Activated CD8-positive, alpha-beta memory T cell treated with anti-CD3 and anti-CD28 coated beads for 36 hours (primary cell): ENCODE results near the gene MTA1. TPM values are rescaled to one million over a fixed set of nuclear protein-coding genes. Genes with fewer than 3 reads are reported as not detected.

Source experiments
- CTCF ChIA-PET: fragments of 350-600 bp; sonication (Branson Sonifier 250); formaldehyde crosslinking; loops from one replicate; lab custom pipeline; 2021; ENCODE audit warnings: antibody characterized with exemption; lab: Charles Lee
- POLR2A ChIA-PET: fragments of 350-600 bp; sonication (Branson Sonifier 250); formaldehyde crosslinking; loops from one replicate; lab custom pipeline; 2021; ENCODE audit warnings: antibody characterized with exemption; lab: Charles Lee
- total RNA-seq, 2 experiments: library from RNA; stranded (reverse); gene quantifications; one replicate each; pipeline ENCODE4 v1.2.3, GENCODE V29; 2021

The MTA1 gene
- total RNA-seq, 2 experiments from 2014 or later: 147 to 156 TPM

DNA sequence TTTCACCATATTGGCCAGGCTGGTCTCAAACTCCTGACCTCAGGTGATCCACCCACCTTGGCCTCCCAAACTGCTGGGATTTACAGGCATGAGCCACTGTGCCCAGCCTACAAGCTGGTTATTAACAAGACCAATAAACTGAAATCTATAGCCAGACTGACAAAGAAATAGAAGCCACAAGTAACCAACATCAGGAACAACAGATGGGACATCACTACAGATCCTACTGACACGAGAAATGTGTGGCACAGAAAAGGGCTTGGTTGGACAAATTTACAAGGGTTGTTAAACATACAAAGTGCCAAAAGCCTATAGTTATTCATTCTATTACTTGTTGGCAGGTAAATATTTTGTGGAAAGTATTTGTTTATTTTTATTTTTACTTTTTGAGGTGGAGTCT is 11.6 kb downstream of the MTA1 start:
- ChIA-PET CTCF (no interaction called here), POLR2A (no interaction called here)

DNA sequence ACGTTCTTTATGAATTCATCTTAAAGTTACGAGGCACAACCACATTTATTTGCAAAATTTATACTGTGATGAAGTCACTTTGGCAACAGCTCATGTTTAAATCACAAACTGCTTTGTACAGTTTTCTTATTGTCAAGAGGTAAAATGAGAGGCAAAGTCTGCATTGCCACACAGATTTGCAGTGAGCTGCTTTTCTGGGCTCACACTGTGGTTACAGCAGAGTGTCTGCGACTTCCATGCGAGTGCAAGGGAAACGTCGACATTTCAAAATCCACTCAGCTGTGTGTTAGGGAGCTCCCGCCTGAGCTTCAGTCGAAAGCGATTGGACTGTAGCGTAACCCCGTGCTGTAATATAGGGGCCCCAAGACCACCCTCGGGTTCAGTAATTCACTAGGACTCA is 13.0 kb downstream of the MTA1 start:
- ChIA-PET CTCF (no interaction called here), POLR2A (no interaction called here)

DNA sequence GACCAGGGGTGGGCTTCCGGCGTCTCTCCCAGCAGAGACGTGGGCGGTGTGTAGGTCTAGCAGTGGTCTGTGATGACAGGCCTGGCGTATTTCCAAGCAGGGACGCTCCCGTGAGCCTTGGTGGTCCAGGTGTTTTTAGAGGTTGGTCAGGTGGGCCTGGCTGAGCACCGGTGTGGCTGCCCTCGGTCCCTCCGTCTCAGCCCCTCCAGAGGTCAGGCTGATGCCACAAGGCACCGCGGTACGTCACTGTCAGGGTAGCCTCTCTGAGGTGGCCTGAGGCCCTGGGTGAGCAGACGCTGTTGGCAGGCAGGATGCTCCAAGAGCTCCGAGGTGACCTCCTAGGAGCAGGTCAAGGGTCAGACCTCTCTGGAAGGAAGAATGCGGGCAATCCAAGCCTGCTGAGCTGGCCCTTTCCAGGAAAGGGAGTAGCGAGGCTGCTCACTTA is 13.6 kb downstream of the MTA1 start:
- ChIA-PET POLR2A (no interaction called here), CTCF (no interaction called here)

DNA sequence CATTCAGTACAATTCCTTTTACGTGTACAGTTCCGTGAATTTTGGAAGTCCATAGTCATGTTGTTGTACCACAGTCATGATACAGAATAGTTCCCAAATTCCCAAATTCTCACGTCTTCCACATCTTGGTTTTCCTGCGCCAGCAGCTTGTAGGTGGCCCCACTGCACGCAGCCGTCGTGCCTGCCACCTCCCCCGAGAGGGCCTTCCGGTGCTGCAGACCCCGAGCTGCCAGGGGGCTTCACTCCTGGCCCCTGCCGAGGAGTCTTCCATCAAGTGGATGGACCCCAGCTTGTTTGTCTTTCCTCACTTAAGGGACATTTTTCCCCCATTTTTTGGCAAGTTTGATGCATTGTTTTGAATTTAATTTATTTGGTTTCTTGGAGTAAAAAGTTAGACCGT is 16.8 kb downstream of the MTA1 start:
- ChIA-PET CTCF (interaction anchor here (1.1 kb wide), 1 partner anchor 44 kb away, joined by 3 read pairs; no protein-coding TSS in a partner anchor), POLR2A (no interaction called here)

DNA sequence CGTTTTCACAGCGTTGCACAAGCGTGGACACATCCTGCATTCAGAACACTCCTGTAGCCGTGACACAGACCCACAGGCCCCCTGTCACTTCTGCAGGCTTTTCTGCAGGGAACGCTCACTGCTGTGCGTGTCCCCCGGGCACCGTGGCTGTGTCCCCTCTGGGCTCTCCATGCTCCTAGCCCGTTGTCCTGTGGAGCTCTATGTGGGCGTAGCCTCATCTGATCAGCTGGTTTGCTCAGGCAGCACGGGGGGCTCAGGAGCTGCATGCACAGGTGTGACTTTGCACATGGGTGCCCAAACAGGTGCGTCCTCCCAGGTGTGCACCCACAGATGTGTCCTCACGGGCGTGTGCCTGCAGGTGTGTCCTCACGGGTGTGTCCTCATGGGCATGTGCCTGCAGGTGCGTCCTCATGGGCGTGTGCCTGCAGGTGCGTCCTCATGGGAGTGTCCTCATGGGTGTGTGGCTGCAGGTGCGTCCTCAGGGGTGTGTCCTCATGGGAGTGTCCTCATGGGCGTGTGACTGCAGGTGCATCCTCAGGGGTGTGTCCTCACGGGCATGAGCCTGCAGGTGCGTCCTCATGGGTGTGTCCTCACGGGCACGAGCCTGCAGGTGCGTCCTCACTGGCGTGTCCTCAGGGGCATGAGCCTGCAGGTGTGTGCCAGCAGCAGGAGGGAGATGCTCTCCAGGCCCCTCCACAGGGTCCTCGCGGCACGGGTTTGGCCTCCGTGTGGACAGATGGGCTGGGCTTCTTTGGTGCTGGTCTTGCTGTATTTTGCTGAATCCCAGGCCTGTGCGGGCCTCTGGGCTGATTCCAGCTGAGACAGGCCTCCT is 17.5 kb downstream of the MTA1 start:
- CTCF ChIA-PET: no interaction called here
- POLR2A ChIA-PET: no interaction called here

DNA sequence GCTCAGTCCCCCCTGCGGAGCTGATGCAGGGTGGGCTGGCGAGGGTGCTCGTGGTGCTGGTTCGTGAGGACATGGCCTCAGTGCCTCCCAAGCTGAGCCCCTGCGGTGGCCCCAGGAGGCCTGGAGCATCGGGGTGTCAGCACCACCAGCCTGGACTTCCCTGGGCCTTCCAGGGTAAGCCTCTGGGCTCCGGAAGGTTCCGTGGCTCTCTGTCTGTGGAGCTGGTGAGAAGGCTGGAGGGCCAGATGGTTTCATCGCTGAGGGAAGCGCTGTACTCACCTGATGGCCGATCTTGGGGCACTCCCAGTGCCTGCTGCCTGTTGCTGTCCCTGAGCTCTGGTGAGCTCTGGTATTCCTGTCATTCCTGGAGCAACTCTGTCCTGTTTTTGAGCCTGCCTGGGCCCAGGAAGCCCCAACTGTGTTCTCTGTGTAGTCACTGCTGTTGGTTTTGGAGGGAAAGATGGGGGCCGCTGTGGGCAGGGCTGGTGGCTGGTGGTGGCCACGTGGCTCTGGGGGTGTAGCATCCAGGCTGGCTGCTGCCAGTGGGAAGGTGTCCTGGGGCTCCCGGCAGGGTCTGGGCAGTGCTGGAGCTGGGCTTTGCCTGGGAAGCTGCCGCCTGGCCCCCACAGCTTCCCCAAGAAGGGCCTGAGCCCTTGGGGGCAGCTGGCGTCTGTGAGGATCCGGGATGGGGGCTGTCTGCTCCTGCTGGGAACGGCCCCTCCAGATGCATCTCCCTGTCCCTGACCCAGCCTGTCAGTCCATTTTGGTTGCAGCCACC is 18.3 kb downstream of the MTA1 start:
- POLR2A ChIA-PET: no interaction called here
- CTCF ChIA-PET: no interaction called here

DNA sequence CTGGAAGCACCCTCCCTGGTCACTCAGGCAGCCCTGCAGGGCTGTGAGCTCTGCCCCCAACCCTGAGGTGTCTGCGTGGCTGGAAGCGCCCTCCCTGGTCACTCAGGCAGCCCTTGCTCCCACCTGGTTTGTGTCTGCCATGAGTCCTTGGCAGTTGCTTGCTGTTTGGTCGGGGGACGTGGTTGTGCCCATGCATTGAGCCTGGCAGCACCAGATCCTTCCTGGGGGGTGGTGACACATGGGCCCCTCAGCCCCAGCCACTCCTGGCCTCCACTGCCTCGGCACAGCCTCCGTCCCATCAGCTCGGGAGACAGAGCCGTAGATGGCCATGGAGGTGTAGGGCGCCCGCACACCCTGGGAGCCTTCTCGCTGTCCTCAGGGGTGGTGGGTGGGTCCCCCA is 19.6 kb downstream of the MTA1 start:
- POLR2A ChIA-PET: no interaction called here

DNA sequence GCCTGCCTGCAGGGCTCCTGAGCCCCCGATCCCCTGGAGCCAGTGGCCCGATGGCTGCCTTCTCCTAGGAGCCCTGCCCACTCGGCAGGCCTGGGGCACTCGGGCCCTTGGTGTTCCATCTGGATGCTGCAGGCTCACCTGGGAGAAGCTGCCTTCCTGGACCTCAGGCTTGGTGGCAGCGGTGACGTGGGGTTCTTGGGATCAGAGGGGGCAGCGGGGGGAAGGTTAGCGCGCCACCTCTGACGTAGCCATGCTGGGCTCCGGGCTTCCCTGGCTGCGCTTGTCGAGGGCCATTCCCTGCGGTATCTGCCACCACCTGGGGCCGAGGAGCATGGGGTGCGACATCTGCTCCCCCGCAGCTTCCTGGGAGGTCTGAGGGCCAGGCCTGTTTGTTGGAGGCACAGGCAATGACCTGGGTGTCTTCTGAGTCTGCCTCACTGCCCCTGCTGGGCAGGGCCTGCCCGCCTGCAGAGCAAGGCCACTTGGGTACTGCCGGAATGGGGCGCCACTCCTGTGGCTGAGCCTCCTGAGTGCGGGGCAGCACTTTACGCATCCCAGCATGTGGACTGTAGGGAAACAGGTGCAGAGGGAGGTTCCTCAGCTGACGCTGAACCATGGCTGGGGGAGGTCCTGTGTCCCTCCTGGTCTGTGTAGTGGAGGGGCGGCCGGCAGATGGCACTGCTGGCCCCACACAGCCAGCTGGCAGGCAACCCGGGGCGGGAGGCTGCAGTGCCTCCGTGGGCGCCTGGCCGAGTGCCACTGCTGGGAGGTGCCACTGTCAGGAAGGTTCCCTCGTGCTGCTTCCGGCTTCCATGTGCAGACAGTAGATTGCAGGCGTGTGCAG is 20.3 kb downstream of the MTA1 start:
- ChIA-PET CTCF (interaction anchor here (1.3 to 2.0 kb wide), 2 partner anchors 41 to 69 kb away, joined by 3 to 5 read pairs; no protein-coding TSS in a partner anchor), POLR2A (no interaction called here)

More for the DNA sequence above, 19.6 kb downstream of the MTA1 start:
- CTCF ChIA-PET: interaction anchor here (2.0 kb wide), 1 partner anchor 68 kb away, joined by 5 read pairs; no protein-coding TSS in a partner anchor

DNA sequence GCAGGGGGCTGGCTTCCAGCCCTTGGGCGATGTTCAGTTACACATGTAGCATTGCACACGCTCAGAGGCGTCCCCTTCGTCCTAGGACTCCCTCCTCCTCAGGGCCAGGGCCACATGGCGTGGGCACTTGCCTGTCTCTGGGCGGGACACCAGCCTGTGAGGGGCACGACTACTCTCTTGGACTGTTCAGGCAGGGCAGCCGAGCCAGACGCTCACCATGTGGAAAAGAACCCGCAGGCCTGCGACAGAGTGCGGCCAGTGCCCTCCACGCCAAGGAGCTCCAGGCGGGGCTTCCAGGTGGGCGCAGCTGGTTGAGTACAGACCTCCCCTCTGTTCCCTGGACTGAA is 20.9 kb downstream of the MTA1 start:
- ChIA-PET POLR2A (no interaction called here), CTCF (interaction anchor here (1.3 to 2.0 kb wide), 2 partner anchors 42 to 70 kb away, joined by 3 to 5 read pairs; no protein-coding TSS in a partner anchor)

DNA sequence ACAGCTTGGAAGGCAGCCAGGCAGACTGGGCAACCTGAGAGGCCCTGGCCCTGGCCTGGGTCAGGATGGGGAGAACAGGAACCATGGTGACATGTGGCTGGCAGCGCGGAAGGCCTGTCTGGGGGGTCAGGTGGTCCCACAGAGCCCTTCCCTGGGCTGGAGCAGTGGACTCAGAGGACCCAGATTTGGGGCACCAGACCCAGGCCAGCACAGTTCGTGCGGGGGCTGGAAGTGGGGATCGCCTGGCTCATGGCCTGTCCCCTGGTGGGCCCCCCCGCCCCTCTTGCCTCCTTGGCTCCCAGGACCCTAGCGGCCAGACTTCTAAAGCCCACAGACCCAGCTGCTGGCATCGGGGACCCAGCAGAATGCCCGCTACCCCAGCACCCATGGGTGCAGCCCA is 21.4 kb downstream of the MTA1 start:
- ChIA-PET POLR2A (no interaction called here), CTCF (interaction anchor here (1.3 to 2.0 kb wide), 2 partner anchors 42 to 70 kb away, joined by 3 to 5 read pairs; no protein-coding TSS in a partner anchor)

DNA sequence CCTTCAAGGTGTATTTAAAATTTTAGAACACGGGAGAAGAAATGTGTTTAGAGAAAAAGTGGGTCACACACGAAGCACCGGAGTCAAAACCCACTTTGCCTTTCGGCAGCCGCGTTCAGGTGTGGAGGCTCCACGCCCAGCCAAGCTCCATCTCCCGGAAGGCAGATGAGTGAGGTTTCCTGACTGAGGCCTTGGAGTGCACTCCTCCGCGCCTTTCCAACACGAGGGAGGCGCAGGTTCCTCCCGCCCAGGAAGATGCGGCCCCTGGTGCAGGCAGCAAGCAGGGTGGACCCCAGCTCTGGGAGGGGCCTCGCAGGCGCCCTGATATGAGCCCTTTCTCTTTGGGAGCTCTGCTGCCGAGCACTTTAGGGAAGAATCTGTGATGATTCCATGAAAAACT is 22.5 kb downstream of the MTA1 start:
- ChIA-PET CTCF (no interaction called here), POLR2A (no interaction called here)

DNA sequence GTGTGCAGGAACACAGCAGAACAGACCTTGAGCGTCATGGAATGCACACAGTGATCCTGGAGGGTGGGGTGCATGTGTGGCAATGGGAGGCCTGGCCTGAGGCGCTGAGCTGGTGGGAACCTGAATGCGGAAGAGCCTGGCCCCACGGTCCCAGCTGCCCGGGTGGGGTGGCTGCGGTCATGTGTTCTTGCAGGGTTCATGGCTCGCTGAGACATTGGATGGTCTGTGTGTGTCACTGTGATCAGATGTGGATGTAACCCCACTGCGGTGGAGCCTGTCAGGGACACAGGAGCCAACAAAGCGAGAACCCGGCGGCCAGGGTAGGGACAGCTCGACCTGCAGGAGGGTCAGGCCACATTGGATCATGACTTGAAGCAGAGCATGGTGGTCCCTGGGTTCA is 23.2 kb downstream of the MTA1 start:
- ChIA-PET POLR2A (no interaction called here), CTCF (no interaction called here)

DNA sequence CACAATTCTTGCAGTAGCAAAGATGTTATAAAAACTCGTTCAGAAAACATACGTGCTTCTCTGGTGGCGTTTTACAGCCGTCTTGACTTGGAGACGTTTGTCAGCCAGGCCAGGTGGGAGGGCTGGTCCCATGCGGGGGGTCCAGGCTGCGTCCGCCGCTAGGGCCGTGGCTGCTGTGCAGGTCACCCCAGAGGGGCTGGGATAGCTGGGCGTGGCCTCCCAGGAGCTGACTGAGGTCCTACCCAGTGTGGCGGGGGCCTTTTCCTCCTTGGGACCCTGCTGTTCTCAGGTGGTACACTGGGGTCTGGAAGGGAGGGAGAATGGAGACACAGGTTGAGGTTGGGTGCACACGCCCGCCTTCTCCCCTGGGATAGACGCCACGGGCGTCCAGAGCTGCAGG is 25.2 kb downstream of the MTA1 start:
- ChIA-PET CTCF (interaction anchor here (1.4 kb wide), 1 partner anchor 10 kb away, joined by 3 read pairs; no protein-coding TSS in a partner anchor), POLR2A (no interaction called here)

DNA sequence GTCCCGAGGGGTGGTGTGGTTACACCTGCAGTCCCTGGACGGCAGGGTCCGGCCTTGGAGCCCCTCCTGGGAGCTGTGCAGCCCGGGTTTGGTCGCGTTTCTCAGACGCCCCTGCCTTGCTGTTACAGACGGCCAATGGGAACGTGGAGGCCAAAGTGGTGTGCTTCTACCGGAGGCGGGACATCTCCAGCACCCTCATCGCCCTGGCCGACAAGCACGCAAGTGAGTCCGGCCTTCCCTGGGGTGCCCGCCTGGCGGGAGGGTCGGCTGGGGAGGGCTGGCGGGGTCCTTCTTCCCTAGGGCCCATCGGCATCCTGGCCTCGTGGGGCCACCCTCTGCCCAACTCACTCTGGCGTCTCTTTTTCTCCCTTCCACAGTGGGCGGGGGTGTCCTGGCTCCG is 25.7 kb downstream of the MTA1 start:
- ChIA-PET CTCF (interaction anchor here (1.4 kb wide), 1 partner anchor 10 kb away, joined by 3 read pairs; no protein-coding TSS in a partner anchor), POLR2A (no interaction called here)

DNA sequence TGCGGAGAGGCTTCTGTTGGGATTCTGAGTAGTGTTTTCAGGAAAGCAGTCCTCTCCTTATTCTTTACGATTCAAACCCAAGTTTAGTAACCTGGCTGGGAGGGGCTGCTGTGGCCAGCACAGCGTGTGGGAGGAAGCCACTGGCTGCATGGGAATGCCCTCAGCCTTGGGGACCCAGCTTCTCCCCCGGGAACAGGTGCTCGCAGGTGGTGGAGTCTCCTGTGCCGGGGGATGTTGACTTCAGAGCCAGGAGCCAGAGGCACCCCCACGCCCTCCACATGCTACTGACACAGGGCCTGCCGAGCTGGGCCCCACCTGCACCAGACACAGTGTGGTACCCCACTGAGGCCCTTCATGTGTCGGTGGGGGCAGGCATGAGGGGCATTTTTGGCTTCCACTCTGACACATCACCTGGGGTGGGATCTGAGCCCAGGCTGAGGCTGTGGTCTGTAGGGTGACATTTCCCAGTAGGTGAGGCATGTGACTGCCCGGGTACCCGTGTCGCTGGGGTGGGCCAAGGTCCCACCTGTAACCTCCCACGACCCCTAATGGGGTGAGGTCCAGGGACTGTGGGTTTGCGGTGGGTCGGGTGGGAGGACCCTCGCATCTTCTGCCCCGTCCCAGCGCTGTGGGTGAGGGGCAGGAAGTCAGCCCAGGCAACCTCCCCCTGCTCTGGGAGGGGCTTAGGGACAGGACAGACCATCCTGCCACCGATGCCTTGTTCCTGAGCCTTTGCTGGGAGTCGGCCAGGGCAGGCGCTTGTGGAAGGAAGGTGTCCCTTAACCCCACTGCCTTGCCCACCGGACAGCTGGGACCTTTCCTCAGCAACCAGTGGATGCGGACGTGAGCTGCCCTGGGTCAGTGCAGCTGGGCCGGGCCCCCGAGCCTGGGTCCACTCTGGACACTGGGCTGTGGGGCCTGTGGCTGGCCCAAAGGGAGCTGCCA is 26.5 kb downstream of the MTA1 start:
- ChIA-PET POLR2A (no interaction called here), CTCF (interaction anchor here (1.2 to 1.4 kb wide), 2 partner anchors 11 to 35 kb away, joined by 3 read pairs; no protein-coding TSS in a partner anchor)

DNA sequence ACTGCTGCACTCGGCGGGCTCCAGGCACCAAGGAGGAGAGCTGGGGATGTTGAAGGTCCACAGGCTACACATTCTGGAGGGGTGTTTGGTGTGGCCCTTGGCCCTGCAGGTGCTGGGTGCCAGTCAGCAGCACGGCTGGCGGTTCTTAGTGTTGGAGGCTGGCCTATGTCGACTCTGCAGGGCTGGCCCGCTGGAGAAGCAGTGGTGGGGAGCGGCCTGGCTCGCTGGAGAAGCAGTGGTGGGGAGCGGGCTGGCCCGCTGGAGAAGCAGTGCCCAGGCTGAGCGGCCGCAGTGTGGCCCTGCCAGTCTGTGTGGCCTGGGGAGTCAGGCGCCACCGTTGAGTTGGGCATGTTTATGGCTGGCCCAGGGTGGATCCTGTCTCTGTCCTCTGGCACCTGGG is 27.3 kb downstream of the MTA1 start:
- ChIA-PET CTCF (interaction anchor here (1.2 kb wide), 1 partner anchor 34 kb away, joined by 3 read pairs; no protein-coding TSS in a partner anchor), POLR2A (no interaction called here)

DNA sequence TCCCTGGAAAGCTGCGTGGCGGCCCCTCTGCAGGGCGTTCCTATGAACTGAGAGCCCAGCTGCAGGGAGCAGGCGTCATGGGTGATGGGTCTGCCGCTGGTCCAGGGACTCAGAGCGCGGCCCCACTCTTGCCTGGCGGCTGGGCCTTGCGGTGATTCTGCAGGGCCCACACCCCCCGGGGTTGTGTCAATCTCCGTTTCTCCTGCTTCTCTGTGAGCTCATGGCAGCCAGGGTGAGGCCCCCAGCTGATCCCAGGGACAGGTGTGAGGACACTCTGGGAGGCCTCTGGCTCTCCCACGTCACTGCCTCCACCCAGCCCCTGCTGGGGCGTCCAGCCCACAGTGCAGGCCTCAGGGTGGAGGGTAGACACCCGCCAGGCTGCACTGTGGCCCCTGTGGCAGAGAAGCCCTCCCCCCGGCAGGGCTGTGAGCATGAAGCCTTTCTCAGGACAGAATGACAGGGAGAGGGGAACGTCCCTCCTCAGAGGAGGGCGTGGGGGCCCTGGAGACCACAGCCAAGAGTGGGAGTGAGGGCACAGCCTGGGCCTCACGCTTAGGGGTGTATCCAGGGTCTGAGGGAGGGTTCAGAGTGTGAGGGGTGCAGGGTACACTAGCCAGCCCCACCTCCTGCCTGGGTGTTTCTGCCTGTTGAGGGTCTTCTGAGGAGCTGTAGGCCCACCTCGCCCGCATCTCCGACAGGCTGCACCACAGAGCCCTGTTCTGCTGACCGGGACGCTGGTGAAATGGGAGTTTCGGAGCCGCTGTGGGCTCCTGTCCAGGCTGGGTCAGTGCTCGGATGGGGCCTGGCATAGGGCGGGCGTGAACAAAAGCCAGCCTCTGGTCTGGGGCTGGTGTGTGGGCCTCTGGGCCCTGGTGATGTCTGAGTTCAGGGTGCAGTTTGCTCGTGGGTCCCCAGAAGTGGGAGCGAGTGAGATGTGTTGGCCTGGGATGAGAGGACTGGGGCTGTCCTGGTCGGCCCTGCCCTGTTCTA is 28.3 kb downstream of the MTA1 start:
- CTCF ChIA-PET: interaction anchor here (1.0 to 1.1 kb wide), 3 partner anchors 33 to 47 kb away, joined by 3 to 4 read pairs (median 4); no protein-coding TSS in a partner anchor
- POLR2A ChIA-PET: no interaction called here
